HG03139 (cell line): ENCODE data around the gene TMEM72.
A peak's percentile ranks its signal among the peaks of the same experiment; 100 is the strongest.

Source experiments
- ATAC-seq: cut with Tn5 transposase; IDR thresholded peaks from one replicate; pipeline ENCODE4 v1.9.1; 2021; ENCODE audit not compliant: unreplicated experiment

Gene TMEM72

DNA sequence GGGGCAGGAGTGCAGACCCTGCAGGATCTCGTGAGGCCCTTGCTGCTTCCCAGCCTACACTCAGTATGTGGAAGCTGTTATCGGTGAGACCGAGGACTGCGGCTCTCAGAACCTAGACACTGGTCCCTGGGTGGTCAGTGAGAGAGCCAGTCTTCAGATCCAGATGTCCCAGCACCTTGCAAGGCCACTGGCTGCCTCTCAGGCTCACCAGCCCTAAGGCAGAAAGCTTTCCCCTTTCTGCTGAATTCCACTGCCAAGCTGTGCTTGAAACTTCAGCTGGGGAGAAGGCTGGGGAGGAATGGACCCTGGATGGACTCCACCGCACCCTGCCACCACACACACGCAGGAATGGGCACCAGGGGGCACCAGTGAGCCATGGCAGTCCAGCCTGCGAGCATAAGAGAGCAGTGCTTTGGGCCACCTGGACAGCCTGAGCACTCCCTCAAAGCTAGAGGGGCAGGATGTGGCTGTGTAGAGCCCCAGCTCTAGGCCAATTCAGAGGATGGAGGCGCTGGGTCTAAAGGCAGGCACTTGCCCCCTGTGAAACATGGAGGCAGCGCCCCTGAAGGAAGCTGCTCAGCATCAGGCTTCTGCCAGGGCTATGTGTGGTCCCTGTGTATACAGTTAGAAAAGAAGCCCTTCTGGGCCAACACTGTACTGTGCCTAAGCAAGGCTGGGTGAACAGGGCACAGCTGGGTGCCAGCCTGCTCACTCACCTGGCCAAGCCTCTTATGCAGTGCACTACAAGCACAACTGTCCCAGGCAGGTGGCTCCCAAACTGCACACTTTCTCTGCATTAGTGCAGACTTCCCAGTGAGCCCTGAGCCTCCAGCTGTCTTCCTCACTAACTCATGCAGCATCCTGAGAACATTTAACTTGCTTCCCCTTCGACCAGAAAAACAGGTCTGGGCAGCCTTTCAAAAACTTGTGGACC lies 21.6 kb downstream of the TMEM72 start:
- ATAC-seq = peak; percentile 97

DNA sequence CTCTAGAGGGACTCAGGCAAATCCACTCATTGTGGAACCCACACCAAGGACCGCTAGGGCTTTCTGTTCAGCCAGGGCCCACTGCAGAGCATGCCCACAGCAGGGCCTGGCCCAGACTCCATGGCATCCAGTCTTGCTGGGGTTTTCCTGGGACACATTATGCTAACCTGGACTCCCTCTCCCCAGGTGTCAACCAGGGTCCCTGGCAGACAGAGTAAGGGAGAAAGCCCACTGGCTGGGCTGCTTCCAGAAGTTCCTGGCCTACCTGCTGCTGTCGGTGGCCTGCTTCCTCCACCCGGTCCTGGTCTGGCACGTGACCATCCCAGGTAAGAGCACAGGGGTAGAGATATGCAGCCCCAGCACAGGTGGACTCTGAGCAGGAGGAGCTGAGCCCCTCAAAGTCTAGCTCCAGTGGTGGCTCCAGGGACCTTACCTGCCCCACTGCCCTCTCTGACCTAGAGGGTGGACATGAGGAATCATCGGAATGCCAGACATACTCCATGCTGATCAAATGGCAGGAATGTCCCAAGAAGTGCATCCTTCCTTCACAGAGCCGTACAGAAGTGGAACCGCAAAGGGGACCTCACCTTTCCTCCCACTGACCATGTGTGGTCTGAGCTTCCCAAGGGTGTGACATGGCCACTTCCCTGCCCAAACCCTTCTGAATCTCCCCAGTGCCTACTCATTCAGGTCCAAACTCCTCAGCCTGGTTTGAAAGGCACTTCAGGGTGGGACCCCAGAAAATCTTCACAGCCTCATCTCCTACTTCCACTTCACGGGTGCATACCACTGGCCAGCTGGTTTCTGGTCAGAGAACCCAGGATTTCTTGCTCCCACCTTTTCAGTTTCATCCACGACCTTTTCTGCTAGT lies 22.5 kb downstream of the TMEM72 start:
- no peak for ATAC-seq

DNA sequence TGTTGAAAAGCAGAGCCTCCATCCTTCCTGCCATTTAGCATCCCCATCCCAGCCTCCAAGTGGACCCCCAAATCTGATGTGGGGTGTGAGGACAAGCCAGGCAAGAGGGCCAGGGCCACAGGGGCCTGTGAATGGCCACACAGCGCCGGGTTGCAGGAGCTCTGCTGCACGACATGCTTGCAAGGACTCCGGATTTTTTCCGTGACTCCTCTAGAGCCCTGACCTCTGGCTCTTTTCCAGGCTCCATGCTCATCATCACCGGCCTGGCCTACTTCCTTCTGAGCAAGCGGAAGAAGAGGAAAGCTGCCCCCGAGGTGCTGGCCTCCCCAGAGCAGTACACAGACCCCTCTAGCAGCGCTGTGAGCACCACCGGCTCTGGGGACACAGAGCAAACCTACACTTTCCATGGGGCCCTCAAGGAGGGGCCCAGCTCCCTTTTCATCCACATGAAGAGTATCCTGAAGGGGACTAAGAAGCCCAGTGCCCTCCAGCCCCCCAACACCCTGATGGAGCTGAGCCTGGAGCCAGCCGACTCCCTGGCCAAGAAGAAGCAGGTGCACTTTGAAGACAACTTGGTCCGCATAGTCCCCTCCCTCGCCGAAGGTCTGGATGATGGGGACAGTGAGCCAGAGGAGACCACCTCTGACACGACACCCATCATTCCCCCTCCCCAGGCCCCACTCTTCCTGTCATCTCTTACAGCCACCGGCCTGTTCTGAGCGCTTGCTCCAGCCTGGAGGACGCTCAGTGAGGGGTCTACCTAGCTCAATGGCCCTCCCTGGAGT lies 23.5 kb downstream of the TMEM72 start:
- no peak for ATAC-seq

DNA sequence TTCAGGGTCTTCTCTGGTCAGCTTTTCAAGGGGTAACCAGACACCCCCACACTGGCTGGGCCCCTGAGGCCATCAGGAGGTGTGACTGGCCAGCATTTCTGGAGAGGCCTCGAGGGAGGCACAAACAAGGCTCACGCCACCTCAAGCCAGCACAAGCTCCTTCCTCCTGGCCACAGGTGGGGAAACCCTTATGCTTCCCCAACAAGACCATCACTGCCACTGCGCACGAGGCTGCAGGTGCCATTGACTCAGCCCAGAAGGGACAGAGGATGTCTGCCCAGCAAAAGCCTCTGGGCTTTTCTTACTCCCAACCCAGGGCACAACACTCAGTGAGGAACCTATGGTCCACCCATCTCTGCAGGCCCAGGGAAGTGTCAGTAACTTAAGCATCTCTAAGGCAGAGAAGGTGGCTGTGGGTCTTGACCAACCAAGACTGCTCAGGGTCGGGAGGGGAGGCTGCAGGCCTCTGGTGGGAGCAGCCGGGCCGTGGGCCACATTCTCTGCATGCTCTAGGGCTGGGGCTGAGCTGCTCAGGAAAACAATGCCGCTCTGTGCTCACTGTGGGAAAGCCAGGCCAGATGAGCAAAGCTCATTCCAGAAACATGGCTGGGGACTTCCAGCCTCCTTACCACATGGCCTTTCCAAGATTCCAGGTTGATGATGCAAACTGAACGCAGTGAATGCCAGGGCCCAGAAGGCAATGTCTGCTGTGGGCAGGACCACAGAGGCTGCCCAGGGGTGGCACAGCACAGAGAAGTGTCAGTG lies 24.2 kb downstream of the TMEM72 start:
- ATAC-seq = no peak

DNA sequence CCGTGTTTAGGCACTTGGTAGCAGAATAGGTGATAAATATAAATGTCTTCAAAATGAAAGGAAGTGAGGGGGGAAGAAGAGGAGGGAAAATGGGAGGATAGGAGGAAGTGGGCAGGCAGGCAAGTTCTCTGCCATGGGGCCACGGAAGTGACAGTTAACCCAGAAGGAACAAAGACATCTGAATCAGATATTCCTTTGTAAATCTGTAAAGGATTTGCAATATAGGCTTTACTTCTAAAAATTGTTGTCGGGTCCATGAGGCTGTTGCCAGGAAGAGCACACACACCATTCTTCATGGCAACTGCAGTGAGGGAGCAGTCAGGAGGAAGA lies 24.8 kb downstream of the TMEM72 start:
- no peak for ATAC-seq

DNA sequence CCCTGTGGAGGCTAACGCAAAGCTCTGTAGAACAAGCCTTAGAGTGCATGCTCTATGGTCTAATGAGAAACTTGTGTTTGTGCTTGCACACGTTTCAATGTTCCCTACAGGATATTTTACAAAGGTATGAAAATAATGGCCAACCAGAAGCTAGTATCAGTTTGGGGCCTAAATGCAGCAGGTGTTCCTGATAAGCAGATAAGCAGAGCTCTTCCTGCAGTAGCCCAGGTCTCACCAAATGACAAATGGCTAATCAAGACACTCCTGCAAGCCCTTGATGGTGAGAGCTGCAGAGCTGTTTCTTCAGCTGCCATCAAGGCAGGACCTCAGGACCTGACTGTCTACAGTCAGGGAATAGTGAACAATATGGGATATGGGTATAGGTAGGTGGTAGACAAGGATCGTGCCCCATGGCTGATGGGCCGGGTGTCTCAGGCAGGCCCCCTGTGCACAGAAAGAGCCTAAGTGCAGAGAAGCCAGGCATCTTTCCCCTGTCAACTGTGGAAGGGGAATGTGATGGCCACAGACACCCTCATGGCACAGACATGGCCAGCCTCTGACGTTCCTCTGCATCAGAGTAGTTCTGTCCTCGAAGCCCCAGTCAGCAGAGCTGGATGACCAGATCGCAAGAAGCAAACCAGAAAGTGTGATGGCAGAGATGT lies 25.3 kb downstream of the TMEM72 start:
- ATAC-seq = no peak

DNA sequence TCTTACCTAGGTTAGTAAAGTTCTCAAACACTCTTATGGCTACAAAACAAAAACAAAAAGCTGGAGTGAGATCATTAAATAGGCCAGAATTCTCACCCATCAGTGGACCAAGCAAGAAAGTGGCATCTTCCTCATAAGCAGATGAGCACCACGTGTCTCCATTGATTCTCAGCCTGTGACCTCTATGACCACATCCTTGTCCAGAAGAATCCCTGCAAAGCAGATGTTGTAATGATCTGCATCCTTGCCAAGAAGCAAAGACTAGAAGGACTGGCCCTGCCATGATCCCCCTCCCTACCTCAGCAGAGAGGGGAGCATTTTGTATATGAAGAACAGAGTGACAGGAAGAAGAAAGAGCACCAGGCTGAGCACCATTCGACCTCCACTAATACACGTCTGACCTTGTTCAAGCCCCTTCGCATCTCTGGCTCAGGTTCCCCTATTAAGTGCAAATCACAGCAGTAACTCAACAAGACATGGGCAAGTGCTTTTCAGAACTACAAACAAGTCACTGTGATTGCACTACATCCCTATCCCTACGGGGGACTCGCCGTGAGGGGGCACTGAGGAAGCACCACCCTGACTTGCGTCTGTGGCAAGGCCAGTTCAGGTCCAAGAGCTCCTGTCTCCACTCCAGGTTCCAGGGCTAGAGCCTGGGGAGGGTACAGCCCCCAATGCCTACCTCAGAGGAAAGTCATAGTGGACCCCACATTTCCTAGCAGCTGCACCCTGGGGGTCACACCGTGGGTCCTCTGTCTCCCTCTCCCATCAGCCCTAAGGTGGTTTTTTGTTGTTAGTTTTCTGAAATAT lies 26.3 kb downstream of the TMEM72 start:
- ATAC-seq = no peak

DNA sequence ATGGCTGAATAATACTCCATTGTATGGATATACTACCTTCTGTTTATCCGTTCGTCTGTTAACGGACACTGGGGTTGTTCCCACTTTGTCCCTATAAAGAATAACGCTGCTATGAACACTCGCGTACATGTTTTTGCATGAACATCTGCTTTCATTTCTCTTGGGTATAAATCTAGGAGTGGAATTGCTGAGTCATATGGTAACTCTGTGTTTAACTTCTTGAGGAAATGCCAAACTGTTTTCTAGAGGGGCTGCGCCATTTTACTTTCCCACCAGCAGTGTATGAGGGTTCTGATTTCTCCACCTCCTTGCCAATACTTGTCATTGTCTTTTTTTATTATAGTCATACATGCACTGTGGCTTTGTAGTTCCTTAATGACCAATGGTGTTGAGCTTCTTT lies 27.8 kb downstream of the TMEM72 start:
- no peak for ATAC-seq

DNA sequence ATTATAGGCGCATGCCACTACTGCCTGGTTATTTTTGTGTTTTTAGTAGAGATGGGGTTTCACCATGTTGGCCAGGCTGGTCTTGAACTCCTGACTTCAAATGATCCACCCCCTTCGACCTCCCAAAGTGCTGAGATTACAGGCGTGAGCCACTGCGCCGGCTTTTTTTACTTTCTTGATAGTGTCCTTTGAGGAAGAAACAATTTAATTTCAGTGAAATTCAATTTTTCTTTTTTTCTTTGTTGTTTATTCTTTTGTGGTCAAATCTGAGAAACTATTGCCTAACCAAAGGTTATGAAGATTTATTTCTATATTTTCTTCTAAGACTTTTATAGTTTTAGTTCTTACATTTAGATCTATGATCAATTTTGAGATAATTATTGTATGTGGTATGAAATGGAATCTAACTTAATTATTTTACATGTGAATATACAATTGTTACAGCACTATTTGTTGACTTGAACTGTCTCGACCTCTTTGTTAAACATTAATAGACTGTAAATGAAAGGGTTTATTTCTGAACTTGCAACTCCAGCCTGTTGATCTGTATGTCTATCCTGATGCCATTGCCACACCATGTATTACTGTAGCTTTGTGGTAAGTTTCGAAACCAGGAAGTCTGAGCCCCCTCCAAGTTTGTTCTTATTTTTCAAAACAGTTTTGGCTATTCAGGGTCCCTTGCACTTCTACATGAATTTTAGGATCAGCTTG lies 28.7 kb downstream of the TMEM72 start:
- no peak for ATAC-seq

DNA sequence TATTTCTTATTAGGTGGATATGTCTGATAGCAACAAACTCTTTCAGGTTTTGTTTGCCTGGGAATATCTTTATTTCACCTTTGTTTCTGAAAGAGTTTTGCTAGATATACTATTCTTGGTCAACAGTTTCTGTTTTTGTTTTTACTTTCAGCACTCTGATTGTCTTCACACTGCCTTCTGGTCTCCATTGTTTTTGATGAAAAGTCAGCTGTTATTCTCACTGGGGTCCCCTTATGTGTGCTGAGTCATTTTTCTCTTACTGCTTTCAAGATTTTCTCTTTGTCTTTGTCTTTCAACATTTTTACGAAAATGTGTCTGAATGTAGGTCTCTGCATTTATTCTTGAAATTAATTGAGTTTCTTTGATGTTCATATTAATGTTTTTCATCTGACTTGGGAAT lies 33.2 kb downstream of the TMEM72 start:
- no peak for ATAC-seq

DNA sequence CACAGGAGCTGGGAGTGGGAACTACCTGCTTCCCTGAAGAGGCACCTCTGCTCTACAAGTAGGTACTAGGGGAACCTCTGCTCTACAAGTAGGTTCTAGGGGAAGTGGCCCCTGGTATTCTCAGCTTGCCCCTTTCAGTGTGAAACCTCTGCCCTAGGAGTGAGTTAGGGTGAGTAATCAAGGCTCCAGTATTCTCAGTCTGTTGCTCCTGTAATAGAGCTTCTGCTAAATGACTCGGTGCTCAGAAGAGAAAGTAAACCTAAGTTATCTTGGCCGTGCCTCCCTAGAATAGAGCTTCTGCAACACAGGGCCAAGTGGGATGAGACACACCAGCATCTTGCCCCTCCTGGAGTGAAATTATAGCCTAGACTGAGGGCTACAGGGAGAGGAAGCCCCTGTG lies 35.1 kb downstream of the TMEM72 start:
- ATAC-seq = no peak

DNA sequence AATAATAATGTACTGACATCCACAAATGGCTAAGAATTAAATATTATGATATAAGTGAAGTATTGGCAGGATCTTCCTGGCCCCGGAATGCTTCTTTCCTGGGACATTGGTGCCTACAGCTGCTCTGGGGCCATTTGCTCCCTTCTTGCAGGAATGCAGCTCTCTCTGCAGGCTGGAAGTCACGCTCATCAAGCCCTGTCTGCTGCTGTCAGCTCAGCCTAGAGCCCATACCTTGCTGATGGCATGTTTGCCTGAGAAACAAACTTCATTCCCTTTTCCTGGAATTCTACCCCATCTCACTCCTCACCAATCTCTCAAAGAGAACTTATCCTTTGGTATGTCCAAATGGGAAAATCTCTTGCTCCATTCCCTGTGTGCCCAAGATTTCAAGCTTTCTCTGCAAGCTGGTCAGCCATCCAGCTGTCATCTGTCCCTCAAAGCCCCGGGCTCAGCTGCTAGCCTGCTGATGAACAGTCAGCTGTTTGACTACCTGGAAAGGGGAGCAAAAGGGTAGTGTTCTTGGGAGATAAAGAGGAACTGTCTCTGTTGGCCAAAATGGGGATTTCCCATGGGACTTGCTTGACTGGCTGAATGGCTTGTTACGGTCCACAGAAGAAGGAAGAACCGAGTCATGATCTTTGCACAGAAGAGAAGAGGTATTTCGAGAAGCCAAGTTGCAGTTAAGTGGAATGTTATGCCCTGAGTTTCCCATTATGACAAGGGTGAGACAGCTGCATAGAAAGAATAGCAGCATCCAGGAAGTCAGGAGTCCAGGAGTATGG lies 36.4 kb downstream of the TMEM72 start:
- no peak for ATAC-seq

DNA sequence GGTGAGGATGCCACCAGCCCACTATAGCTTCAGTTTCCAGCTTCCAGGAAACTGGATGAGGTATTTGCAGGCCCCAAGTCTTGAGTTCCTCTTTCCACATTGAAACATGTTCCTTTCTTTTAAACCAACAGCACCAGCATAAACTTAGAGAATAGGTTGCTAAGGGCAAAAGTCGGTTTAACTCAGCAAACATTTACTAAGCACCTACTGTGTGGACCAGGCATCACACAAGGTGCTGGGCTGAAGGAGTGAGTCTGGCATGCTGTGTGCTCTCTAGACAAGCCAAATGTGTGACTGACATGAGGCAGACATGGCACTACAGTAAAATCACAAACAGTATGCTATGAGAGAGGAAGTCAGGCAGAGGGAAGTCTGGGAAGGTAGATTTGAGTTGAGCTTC lies 37.5 kb downstream of the TMEM72 start:
- no peak for ATAC-seq

DNA sequence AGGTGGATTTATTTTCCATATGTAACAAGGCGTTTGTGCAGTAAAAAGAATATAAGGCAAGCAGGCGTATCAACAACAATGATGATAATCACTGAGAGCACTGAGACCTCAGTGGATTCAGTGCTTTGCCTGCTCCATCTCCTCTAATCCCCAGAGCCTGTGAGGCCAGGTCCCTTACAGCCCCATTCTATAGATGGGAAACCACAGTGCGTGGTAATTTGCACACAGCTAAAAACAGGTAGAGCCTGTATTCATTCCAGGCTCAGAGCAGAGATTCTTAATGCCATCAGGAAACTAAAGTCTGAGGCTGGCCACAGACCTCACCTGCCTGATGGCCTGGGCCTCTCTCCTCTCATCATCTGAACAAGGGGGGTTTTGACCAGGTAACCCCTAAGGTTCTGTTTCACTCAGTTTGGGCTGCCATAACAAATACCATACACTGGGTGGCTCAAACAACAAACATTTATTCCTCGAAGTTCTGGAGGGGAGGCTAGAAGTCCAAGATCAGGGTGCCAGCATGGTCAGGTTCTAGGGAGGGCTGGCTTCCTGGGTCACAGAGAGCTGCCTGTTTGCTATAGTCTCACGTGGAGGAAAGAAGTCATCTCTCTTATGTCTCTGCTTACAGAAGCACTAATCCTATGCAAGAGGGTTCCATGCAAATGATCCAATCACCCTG lies 38.1 kb downstream of the TMEM72 start:
- ATAC-seq = no peak

DNA sequence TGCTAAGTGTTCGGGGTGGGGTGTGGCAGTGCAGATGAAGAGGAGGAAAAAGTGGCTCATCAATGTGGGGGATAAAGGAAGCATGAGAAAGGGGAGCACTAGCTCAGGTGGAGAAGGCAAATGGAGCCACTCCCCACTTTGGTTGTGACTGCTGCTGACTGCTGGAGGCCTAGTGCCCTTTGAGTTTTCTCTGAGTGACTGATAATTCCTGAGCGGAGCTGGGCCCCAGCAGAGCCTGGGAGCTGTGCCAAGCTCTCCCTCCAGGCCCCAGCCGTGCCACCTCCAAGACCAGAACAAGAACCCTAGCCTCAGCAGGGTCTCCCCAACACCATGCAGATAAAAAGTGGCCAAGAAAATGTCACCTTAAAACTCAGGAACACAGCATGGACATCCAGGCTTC lies 38.8 kb downstream of the TMEM72 start:
- no peak for ATAC-seq

DNA sequence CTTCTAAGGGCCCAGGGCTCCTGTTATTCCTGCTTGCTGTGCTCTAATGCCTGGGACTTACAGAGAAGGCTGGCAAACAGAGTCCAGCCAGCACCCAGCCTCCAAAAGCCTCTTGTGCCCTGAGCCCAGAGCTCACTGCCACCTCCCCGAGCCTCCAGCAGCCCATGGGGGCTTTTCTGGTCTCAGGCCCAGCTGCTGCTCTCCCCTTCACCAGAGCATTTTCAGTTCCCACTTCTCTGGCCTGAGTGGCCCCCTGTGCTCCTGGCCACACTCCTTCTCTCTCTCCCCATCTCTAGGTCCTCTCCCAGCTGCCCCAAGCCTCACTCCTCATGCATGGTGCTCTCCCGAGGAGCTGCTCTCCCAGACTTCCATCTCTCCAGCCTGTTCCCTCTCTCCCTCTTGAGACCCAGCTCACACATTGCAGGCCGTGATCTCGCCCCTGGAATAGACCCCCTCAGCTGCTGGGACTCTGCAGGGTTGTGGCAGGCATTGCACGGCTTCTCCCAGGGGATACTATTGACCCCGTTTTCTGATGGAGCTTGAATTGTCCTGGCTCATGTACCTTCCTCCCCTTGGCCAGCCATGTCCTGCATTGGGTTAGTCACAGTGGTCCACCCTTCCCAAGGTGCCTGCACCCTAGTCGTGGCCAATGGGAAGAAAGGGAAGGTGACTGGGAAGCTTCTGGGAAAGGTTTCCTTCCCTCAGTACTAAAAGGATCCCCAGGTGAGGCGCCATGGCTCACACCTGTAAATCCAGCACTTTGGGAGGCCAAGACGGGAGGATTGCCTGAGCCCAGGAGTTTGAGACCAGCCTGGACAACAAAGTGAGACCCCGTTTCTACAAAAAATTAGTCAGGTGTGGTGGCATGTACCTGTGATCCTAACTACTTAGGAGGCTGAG lies 39.4 kb downstream of the TMEM72 start:
- no peak for ATAC-seq
